Dermis microvascular lymphatic vessel endothelial cell (primary cell): ENCODE measurements around the gene DSCAML1. TPM values are rescaled to one million over a fixed set of nuclear protein-coding genes. Genes with fewer than 3 reads are reported as not detected.
"Not testable (repeated sequence)": the region's sequence is repeated elsewhere in the genome, so short reads cannot be mapped to it uniquely, and the experiment has no call there.

ENCODE experiments used
- DNase-seq, 2 donors: peaks; one replicate each; pipeline versions ENCODE4 v3.0.0 to v3.0.0-alpha.2; 2010; ENCODE audit warnings: low read depth in 2 of 2
- total RNA-seq: library from RNA; depleted of rRNA; stranded (reverse); fragments of >200 nt; gene quantifications from 2 replicates; pipeline ENCODE4 v1.2.1, GENCODE V29; 2014

The DSCAML1 gene
- total RNA-seq, 1 donor from 2014 or later, result not detected

- no peak for DNase-seq
Observed at GRCh38 chr11:117411736-117412135, 385.3 kb downstream of the DSCAML1 start.

DNA sequence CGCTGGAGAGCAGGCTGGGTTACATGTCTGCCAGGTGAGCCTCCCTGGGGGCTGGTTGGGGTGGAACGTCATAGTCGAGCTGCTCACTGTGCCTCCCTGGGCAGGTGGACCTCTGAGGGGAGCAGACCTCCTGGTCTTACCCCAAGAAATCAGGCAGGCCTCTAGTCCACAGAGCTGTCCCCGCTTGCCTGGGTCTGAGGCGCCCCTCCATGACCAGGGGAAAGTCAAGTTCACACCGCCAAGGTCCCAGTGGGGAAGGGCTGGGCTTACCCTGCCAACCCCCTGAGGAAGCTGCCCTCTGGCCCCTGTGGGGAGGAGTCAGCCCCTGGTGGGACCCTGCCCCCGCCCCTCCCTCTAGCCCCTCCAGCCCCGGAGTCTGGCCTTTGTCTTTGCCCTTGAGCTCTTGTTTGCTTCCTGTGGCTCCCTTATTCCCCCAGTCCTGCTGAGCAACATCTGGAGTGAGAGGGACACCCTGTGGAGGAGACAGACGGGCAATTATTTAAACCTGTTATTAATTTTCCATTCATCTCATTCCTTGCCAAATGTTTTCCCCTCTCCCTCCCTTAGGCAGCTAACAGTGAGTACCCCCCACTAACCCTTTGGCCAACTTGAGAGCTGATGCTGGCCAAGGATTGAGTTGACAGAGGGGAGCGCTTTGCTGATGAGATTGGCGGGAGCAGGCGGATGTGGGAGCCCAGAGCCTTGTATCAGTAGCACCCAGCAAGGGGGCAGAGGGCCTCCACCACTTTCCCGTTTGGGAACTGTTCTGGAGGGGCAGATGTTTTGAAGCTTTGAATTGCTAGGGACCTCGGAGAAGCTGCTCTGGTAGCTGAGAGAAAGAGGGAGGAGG lies 385.9 kb downstream of the DSCAML1 start:
- no peak for DNase-seq

DNA sequence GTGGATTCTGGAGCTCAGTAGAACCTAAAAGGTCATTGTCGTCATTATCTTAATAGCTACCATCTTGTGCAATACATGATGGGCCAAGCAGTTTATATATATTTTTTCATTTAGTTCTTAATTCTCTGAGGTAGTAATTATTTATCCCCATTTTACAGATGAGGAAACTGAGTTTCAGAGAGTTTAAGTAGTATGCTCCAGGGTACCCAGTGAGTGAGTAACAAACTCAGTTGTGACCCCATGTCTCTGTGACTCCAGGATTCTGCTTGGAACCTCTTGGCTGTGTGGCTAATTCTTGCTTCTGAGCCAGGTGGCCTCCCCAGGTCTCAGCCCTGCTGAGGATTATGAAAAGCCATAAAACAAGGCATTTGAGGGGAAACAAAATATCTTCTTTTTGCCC lies 386.8 kb downstream of the DSCAML1 start:
- no peak for DNase-seq

DNA sequence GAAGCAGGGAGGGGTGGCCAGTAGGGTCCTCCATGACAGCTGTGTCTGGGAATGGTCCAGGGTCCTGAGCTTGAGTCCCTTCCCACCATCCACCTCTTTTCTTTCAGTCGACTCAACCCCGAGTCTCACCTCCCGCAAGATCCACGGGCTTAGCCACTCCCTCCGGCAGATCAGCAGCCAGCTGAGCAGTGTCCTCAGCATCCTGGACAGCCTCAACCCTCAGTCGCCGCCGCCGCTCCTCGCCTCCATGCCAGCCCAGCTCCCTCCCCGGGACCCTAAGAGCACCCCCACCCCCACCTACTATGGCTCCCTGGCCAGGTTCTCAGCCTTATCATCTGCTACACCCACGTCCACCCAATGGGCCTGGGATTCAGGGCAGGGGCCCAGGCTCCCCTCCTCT lies 387.5 kb downstream of the DSCAML1 start:
- DNase-seq, result no peak

GRCh38 chr11:117408356-117408755 lies 388.7 kb downstream of the DSCAML1 start:
- DNase-seq, result no peak

DNA sequence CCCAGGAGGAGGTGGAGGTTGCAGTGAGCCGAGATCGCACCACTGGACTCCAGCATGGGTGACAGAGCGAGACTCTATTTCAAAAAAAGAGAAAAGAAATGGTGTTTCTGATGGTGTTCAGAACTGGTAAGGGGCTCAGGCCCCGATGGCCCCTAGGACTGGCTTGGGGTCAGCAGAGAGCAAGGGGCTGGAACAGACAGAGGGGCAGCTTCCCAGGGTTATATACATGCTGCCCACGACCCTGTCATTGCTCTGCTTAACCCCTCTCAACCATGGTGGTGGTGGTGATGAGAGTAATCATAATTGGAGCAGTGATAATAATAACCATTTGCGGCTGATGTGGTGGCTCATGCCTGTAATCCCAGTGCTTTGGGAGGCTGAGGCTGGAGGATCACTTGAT lies 390.0 kb downstream of the DSCAML1 start:
- DNase-seq, result no peak

DNA sequence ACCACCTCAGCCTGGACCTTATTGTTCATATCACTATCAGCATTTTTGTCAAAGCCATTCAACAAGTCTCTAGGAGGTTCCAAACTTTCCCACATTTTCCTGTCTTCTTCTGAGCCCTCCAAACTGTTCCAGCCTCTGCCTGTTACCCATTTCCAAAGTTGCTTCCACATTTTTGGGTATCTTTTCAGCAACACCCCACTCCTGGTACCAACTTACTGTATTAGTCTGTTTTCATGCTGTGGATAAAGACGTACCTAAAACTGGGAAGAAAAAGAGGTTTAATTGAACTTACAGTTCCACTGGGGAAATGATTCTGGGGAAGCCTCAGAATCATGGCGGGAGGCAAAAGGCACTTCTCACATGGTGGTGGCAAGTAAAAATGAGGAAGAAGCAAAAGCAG lies 391.1 kb downstream of the DSCAML1 start:
- DNase-seq, result not testable (repeated sequence)

- DNase-seq, result not testable (repeated sequence)
Observed at GRCh38 chr11:117399100-117399840, 397.7 kb downstream of the DSCAML1 start.

DNA sequence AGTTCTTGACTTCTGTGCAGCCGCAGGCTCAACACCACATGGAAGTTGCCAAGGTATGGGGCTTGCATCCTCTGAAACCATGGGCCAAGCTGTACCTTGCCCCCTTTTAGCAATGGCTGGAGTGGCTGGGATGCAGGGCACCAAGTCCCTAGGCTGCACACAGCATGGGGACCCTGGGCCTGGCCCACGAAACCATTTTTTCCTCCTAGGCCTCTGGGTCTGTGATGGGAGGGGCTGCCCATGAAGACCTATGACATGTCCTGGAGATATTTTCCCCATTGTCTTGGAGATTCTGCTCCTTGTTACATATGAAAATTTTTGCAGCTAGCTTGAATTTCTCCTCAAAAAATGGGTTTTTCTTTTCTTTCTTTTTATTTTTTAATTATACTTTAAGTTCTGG lies 398.4 kb downstream of the DSCAML1 start:
- not testable (repeated sequence) for DNase-seq

DNA sequence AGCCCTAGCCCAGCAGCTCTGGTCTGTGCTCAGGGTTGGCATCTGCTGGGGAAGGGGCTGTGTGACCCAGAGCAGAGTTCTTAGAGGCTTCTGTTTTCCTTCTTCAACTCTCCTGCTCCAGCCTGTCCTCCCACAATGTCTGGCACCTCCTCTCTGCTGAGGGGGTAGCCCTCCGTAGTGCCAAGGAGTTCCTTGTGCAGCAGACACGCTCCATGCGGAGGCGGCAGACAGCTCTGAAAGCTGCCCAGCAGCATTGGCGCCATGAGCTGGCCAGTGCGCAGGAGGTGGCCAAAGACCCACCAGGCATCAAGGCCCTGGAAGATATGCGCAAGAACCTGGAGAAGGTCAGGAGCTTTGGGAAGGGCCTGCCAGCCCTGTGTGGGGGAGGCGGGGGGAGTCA lies 400.0 kb downstream of the DSCAML1 start:
- DNase-seq, result no peak

DNA sequence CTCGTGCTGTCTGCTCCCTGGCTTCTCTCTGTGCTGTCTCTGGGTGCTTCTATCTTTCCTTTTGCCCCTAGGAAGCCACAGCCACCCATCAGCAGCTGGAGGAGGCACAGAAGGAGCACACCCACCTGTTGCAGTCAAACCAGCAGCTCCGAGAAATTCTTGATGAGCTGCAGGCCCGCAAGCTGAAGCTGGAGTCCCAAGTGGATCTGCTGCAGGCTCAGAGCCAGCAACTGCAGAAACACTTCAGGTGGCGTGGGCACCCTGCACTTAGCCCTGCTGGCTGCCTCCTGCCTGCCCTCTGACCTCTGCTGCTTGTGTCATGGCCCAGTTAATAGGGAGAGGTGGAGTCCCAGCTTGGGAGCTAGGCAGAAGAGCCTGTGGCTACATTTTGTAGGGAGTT lies 401.5 kb downstream of the DSCAML1 start:
- no peak for DNase-seq

- no peak for DNase-seq
Observed at GRCh38 chr11:117394221-117394925, 402.6 kb downstream of the DSCAML1 start.

DNA sequence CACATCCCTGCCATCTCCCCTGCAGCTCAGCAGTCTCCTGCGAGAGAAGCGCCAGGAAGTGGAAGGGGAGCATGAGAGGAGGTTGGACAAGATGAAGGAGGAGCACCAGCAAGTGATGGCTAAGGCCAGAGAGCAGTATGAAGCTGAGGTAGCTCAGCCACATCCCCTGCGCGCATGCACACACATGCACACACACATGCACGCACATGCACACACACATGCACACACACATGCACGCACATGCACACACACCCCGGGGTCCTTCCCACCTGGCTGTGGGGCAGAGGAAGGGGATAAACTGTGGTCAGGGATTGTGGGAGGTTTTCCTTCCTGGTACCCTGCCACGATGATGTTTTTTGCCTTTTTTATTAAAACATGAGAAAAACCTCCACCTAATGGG lies 404.0 kb downstream of the DSCAML1 start:
- DNase-seq, result no peak

GRCh38 chr11:117392001-117392690 lies 404.9 kb downstream of the DSCAML1 start:
- no peak for DNase-seq

DNA sequence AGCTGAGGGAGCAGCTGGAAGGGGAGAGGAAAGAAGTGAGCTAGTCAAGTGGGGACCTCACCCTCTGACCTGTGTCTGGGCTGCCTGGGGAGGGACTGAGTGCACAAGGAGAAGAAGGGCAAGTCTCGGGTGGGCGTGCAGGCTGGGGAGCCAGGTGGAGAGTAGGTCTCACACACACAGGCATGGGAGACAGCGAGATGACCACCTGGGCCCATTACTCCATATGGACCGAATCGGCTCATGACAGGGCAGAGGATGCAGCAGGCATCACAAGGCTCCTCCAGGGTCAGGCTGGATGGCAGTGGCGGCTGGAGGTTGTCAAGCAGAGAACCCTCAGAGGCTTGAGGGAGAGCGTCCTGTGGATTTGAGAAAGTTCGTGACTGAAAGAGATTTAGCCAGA lies 405.8 kb downstream of the DSCAML1 start:
- no peak for DNase-seq

DNA sequence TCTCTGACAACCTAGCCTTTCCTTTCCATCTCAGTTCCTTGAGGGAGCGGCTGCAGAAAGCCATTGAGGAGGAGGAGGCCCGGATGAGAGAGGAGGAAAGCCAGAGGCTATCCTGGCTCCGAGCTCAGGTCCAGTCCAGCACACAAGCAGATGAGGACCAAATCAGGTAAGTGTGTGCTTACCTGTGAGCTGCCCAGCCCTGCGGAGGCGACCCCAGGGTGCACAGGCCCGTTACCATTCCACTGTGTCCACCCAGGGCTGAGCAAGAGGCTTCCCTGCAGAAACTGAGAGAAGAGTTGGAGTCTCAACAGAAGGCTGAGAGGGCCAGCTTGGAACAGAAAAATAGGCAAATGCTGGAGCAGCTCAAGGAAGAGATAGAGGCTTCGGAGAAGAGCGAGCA lies 406.3 kb downstream of the DSCAML1 start:
- no peak for DNase-seq

DNA sequence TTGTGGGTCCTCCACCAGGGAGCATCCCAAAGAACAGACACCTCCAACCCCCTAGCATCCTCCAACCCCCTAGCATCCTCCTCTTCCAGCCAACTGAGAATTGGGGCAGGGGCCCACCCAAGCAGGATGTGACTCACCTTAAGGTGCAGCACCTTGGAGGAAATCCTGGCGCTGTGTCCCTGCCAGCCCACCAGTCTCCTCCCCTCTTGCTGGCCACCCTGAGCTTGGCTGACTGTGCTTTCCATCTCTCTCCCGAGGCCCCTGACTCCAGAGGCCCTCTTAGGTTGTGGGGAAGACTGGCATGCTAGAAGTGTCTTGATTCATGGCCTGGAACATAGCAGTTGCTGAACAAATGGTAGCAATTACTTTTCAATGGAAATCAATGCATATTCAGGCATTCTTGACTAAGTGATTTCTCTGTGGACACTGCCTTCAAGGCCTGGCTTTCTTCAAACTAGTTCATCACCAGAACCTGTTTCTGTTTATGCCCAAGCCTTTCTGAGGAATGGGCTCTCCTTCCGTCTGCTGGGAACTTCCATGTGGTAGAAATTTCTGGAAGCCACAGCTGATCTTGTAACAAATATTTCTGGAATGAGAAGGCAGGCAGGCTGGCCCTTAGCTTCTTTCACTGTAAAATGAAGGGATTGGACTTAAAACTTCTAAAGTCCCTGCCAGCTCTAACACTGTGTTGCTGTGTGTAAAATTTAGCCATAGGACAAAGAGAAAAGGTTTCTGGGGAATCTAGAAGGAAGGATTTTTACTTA lies 408.8 kb downstream of the DSCAML1 start:
- no peak for DNase-seq

- no peak for DNase-seq
Observed at GRCh38 chr11:117385906-117386305, 411.1 kb downstream of the DSCAML1 start.

DNA sequence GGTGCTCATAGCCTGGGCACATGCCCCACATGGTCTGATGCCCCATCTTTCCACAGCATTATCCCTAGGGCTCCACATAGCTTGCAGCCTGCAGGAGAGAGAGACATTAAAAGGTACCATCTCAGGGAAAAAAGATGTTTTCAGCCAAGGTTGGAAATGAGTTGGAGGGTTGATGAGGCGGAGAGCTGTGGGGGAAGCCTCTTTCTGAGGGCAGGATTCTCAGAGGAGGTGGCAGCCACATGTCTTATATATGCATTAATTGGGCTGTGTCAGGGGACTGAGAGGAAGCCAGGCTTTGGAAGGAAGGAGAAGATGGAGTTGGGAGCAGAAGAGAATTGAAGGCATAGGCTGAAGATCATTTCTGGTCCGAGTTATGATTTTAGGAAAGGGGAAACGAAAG lies 411.5 kb downstream of the DSCAML1 start:
- no peak for DNase-seq

DNA sequence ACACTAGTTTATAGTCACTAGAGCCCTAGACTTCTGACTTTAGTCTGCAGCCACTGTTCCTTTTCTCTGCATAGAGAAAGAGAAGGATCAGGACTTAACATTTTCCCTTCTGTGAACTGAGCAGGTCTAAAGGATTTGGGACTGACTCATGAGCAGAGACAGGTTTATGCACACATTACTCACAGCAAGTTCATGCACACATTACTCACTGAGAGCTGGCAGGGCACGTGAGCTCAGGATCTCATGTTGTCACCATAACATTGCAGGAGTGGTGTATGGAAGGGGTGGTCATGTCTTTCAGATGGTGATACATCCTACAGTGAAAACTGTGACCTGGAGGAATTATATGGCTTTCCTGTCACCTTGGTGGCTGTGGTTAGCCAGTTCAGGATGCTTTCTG lies 413.0 kb downstream of the DSCAML1 start:
- peak in 1 of 2 donors; percentile 72 for DNase-seq

GRCh38 chr11:117382746-117383145 lies 414.3 kb downstream of the DSCAML1 start:
- no peak for DNase-seq
